ENCODE results near the gene FOXG1. TPM values are rescaled to one million over a fixed set of nuclear protein-coding genes. Genes with fewer than 3 reads are reported as not detected.
A peak's percentile ranks its signal among the peaks of the same experiment; 100 is the strongest.

FOXG1 gene
- total and polyA plus RNA-seq, 2 of the 4 experiments (the other 2 are of a cell fraction), result not detected

- no peak overlapping the region for H3K4me3 ChIP-seq (ENCODE audit: insufficient read depth, low read depth, low read length)
- POLR2A ChIA-PET (ENCODE audit: unreplicated experiment), result no interaction called here
Measured at GRCh38 chr14:28759653-28760313, 6.8 kb upstream of the FOXG1 start.

More at GRCh38 chr14:28759653-28760313, 6.8 kb upstream of the FOXG1 start:
- CTCF ChIA-PET, result interaction anchor here (0.6 to 1.3 kb wide), 3 partner anchors 474 to 1583 kb away, joined by 3 to 8 read pairs (median 3); no protein-coding TSS in a partner anchor
- intact Hi-C loops (cut with micrococcal nuclease), result loop anchor here (5.0 to 10.0 kb wide), 2 partner anchors 1165 to 1248 kb away; partner anchors contain the start of gene PRKD1
- H4K91ac ChIP-seq (ENCODE audit: insufficient read depth, low read depth, low read length), result no peak overlapping the region
- peaks cover 84% of the 10 kb centered on the region for H3K27me3 ChIP-seq (ENCODE audit: control insufficient read depth, insufficient read depth, low read length)
- H3K36me3 ChIP-seq (ENCODE audit: control insufficient read depth, insufficient read depth, low read length), result no peaks in the 10 kb centered on the region
- H4K20me1 ChIP-seq (ENCODE audit: insufficient read depth, low read length), result no peaks in the 10 kb centered on the region
- no peak overlapping the region for H3K4ac ChIP-seq (ENCODE audit: low read depth, low read length)
- H2BK15ac ChIP-seq (ENCODE audit: low read depth, low read length), result no peak overlapping the region
- BruUV-seq (replicated peaks), result no TSS peak
- H3K23ac ChIP-seq (ENCODE audit: low read depth, low read length), result no peak overlapping the region
- H4K5ac ChIP-seq (ENCODE audit: low read depth, low read length), result no peak overlapping the region
- H3K9me3 ChIP-seq (ENCODE audit: control insufficient read depth, insufficient read depth, low read length), result peaks cover 6% of the 10 kb centered on the region
- no peak overlapping the region for H2AK9ac ChIP-seq (replicated peaks; ENCODE audit: low read depth, low read length, poor library complexity)
- H2BK120ac ChIP-seq (ENCODE audit: low read depth, low read length), result no peak overlapping the region
- no peak for DNase-seq
- dilution Hi-C loops (cut with HindIII; ENCODE audit: low sequenced_read_pairs, unreplicated experiment), result loop anchor here (10.0 kb wide), 1 partner anchor 775 kb away; no protein-coding TSS in a partner anchor
- H3K79me1 ChIP-seq (ENCODE audit: low read depth in 1 of 2, low read length in 2 of 2), result no peaks in the 10 kb centered on the region
- peak overlapping the region; percentile 55 for H3K4me2 ChIP-seq (ENCODE audit: low read depth, low read length)
- no peak overlapping the region for H2BK5ac ChIP-seq (ENCODE audit: low read depth, low read length, poor library complexity, severe bottlenecking)
- no peak overlapping the region for H3K14ac ChIP-seq (replicated peaks; ENCODE audit: low read depth, low read length)
- H3K27ac ChIP-seq (ENCODE audit: insufficient read depth, low read length), result no peak overlapping the region
- H3K9me1 ChIP-seq (ENCODE audit: insufficient read depth, low read length), result no peaks in the 10 kb centered on the region
- no peak overlapping the region for H3K9ac ChIP-seq (ENCODE audit: low read depth, low read length)
- no peak overlapping the region for H2BK20ac ChIP-seq (ENCODE audit: low read depth, low read length)
- no peak overlapping the region for H3K18ac ChIP-seq (ENCODE audit: low read depth, low read length)
- no peak overlapping the region for H3K56ac ChIP-seq (ENCODE audit: extremely low read depth, insufficient read depth, low read length)
- H2AK5ac ChIP-seq (ENCODE audit: low read depth, low read length), result no peak overlapping the region
- 5% methylated on average over 10 of the region's 36 CpGs; no CpG with 5 or more reads in 1 of the 2 experiments for WGBS, 2 experiments (ENCODE audit: extremely low coverage in 2 of 2, insufficient read length in 1 of 2)
- 0 out of 2 replicates have a peak, but pooled peaks have one; percentile 21 for ATAC-seq (ENCODE audit: low read depth)
- no peak overlapping the region for H2AFZ ChIP-seq (replicated peaks; ENCODE audit: low read length, poor library complexity)
- no peaks in the 10 kb centered on the region for H3K4me1 ChIP-seq (ENCODE audit: control insufficient read depth, insufficient read depth, low read length)
- TF ChIP-seq RAD21 (IDR thresholded peaks at IDR 0.05; ENCODE audit: low read length), result no peak
- TF ChIP-seq BHLHE40 (IDR thresholded peaks at IDR 0.05; ENCODE audit: low read depth, low read length), result no peak
- no peak for TF ChIP-seq MAFK (IDR thresholded peaks at IDR 0.05; ENCODE audit: low read depth, low read length)
- TF ChIP-seq POLR2A (IDR thresholded peaks at IDR 0.05; ENCODE audit: low read depth, low read length), result no peak
- no peak for TF ChIP-seq RCOR1 (IDR thresholded peaks at IDR 0.05; ENCODE audit: insufficient replicate concordance, low read length)
- TF ChIP-seq CEBPB (IDR thresholded peaks at IDR 0.05; ENCODE audit: low read depth, low read length), result no peak
- TF ChIP-seq ELK1 (IDR thresholded peaks at IDR 0.05; ENCODE audit: borderline replicate concordance, low read depth, low read length), result no peak
- no peak for TF ChIP-seq NFE2L2 (IDR thresholded peaks at IDR 0.05; ENCODE audit: low read depth, low read length)
- no peak for TF ChIP-seq RFX5 (IDR thresholded peaks at IDR 0.05; ENCODE audit: low read depth, low read length)
- H4K8ac ChIP-seq (ENCODE audit: low read depth in 2 of 2, low read length in 2 of 2), result no peak overlapping the region
- in situ Hi-C loops (cut with MboI; ENCODE audit: low sequenced_read_pairs), result loop anchor here (5.0 to 25.0 kb wide), 3 partner anchors 778 to 1455 kb away; no protein-coding TSS in a partner anchor
